H1 (cell line): Measurements from ENCODE around the gene RERGL. TPM values are rescaled to one million over a fixed set of nuclear protein-coding genes. Genes with fewer than 3 reads are reported as not detected.

Experiments
- CHD7 ChIP-seq: fragments of 300-600 bp; sonication (generic); IDR thresholded peaks from 2 replicates; pipeline ENCODE4 v1.7.1; 2012; ENCODE audit warnings: low read length, moderate library complexity, mild to moderate bottlenecking, inconsistent platforms; ENCODE audit not compliant: insufficient replicate concordance
- EP300 ChIP-seq, 2 experiments: IDR thresholded peaks; 1 replicate in 1 of 2; 2 replicates in 1 of 2; pipeline ENCODE4 v1.6.1; 2011 to 2012; ENCODE audit warnings: low read depth in 2 of 2, low read length in 2 of 2, mild to moderate bottlenecking in 2 of 2, borderline replicate concordance in 1 of 2, inconsistent platforms in 1 of 2, moderate library complexity in 1 of 2
- MAFK ChIP-seq: IDR thresholded peaks from 2 replicates; pipeline ENCODE4 v1.6.1; 2012; ENCODE audit warnings: low read depth, mild to moderate bottlenecking, improper control_type of control experiment, low read length
- polyA plus RNA-seq, 7 experiments: library from polyadenylated mRNA; depleted of rRNA in 3 of 7; stranded (reverse) in 5 of 7; unstranded in 2 of 7; fragments of >200 nt in 5 of 7; fragments of 200-250 nt in 2 of 7; gene quantifications; 1 replicate in 5 of 7; 2 replicates in 1 of 7; 4 replicates in 1 of 7; pipeline versions ENCODE4 v1.2.1 to v1.2.3, GENCODE V29; 2011 to 2013; ENCODE audit warnings: missing spikeins in 2 of 7, mixed read lengths in 2 of 7
- total RNA-seq: library from RNA; stranded (reverse); fragmentation: NEBNext Ultra II Directional; extraction: Animal tissue kit (Norgen Biotek cat#: 25700); gene quantifications from 2 replicates; pipeline ENCODE4 v1.2.1, GENCODE V29; 2021

Gene RERGL
- total and polyA plus RNA-seq, 2 of the 8 experiments (the other 6 are each of a cell fraction or from before 2014, with no cell fraction given), result not detected

GRCh38 chr12:18139254-18139653 lies 49.3 kb upstream of the RERGL start (continued):
- TF ChIP-seq CHD7 (no peak), EP300 (IDR thresholded peaks at IDR 0.05; ENCODE audit: borderline replicate concordance in 1 of 2, low read depth in 2 of 2, low read length in 2 of 2) (no peak), MAFK (no peak)
